SK-N-MC (cell line): ENCODE data around the gene CPNE8.

ENCODE experiments used
- EZH2 ChIP-seq: fragments of 200-600 bp; sonication (generic); IDR thresholded peaks from one replicate; pipeline ENCODE4 v1.6.1; 2017; ENCODE audit warnings: antibody characterized with exemption
- FOXP2 ChIP-seq: optimal IDR thresholded peaks from 2 replicates; pipeline ENCODE3; 2011; ENCODE audit warnings: mild to moderate bottlenecking, moderate library complexity; ENCODE audit not compliant: insufficient read depth; ENCODE audit errors: extremely low read length, control extremely low read depth
- POLR2AphosphoS5 ChIP-seq: IDR thresholded peaks from 2 replicates; pipeline ENCODE4 v1.6.1; 2012; ENCODE audit warnings: mild to moderate bottlenecking, low read depth, low read length, borderline replicate concordance

GRCh38 chr12:38887770-38888169 is 17.6 kb downstream of the CPNE8 start:
- TF ChIP-seq EZH2 (no peak), POLR2AphosphoS5 (no peak), FOXP2 (no peak)
